GM21526 (cell line): Measurements from ENCODE around the gene RANBP2.
"Not testable (repeated sequence)": the region's sequence is repeated elsewhere in the genome, so short reads cannot be mapped to it uniquely, and the experiment has no call there.

ENCODE experiments used
- ATAC-seq: cut with Tn5 transposase; IDR thresholded peaks from one replicate; pipeline ENCODE4 v1.9.1; 2021; ENCODE audit warnings: moderate library complexity; ENCODE audit not compliant: unreplicated experiment, low FRiP score

Gene RANBP2

GRCh38 chr2:108719149-108720044, at the start of gene RANBP2:
Gene RANBP2, plus strand, starts transcription at chr2:108719482. Its CDS starts 125 bp downstream, at chr2:108719607.
- peak; percentile 99 for ATAC-seq

- not testable (repeated sequence) for ATAC-seq
Measured at GRCh38 chr2:108670282-108670681, 49.0 kb upstream of the RANBP2 start.

GRCh38 chr2:108672200-108672805, 47.0 kb upstream of the RANBP2 start:
- ATAC-seq = not testable (repeated sequence)

GRCh38 chr2:108676522-108676921, 42.8 kb upstream of the RANBP2 start:
- not testable (repeated sequence) for ATAC-seq

GRCh38 chr2:108677239-108677744, 42.0 kb upstream of the RANBP2 start:
- ATAC-seq = not testable (repeated sequence)

- not testable (repeated sequence) for ATAC-seq
Measured at GRCh38 chr2:108678198-108678651, 41.1 kb upstream of the RANBP2 start.

- not testable (repeated sequence) for ATAC-seq
Measured at GRCh38 chr2:108680805-108681204, 38.5 kb upstream of the RANBP2 start.

GRCh38 chr2:108688818-108689756, 30.2 kb upstream of the RANBP2 start:
- not testable (repeated sequence) for ATAC-seq

GRCh38 chr2:108690001-108690400, 29.3 kb upstream of the RANBP2 start:
- peak; percentile 52 for ATAC-seq

- no peak for ATAC-seq
Measured at GRCh38 chr2:108691447-108691846, 27.8 kb upstream of the RANBP2 start.

GRCh38 chr2:108701208-108701607, 18.1 kb upstream of the RANBP2 start:
- no peak for ATAC-seq

- ATAC-seq = no peak
Measured at GRCh38 chr2:108701806-108702205, 17.5 kb upstream of the RANBP2 start.

GRCh38 chr2:108704871-108705270, 14.4 kb upstream of the RANBP2 start:
- ATAC-seq = no peak

- ATAC-seq = no peak
Measured at GRCh38 chr2:108707300-108707699, 12.0 kb upstream of the RANBP2 start.

- ATAC-seq = not testable (repeated sequence)
Measured at GRCh38 chr2:108716971-108717370, 2.3 kb upstream of the RANBP2 start.

GRCh38 chr2:108726048-108726447, 6.8 kb downstream of the RANBP2 start:
- ATAC-seq = not testable (repeated sequence)

- ATAC-seq = not testable (repeated sequence)
Measured at GRCh38 chr2:108734656-108735055, 15.4 kb downstream of the RANBP2 start.

- not testable (repeated sequence) for ATAC-seq
Measured at GRCh38 chr2:108757973-108758372, 38.7 kb downstream of the RANBP2 start.

- ATAC-seq = not testable (repeated sequence)
Measured at GRCh38 chr2:108762618-108763017, 43.3 kb downstream of the RANBP2 start.

GRCh38 chr2:108766671-108767070, 47.4 kb downstream of the RANBP2 start:
- not testable (repeated sequence) for ATAC-seq
